ENCODE measurements around the gene LSM14A.

Gene LSM14A

GRCh38 chr19:34269968-34270621, 97.8 kb downstream of the LSM14A start:
- intact Hi-C loops (cut with DNase I): no loop called here
- peak in 17 of 42 donors; percentile 6 to 50 (median 21) for DNase-seq

DNA sequence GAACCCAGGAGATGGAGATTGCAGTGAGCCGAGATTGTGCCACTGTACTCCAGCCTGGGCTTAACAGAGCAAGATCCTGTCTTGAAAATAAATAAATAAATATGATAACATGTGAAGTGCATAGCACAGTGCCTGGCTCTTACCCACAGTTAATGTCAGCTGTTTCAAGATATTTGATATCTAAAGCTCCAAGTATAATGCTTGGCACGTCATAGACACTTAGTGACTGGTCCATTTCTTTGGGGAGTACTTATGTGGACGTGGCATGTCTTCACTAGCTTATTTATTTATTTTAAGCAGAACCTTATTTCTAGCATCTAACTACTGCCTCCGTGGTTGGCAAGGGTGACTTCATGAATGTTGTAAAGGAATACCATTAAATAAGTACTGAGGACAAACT, 100.8 kb downstream of the LSM14A start:
- DNase-seq: no peak
- intact Hi-C loops (cut with DNase I): no loop called here

GRCh38 chr19:34274284-34274826, 102.1 kb downstream of the LSM14A start:
- no peak for DNase-seq
- intact Hi-C loops (cut with DNase I): no loop called here

- intact Hi-C loops (cut with DNase I): no loop called here
- DNase-seq: no peak
Observed at GRCh38 chr19:34274827-34275625, 102.7 kb downstream of the LSM14A start.

GRCh38 chr19:34275705-34276104, 103.4 kb downstream of the LSM14A start:
- no peak for DNase-seq
- intact Hi-C loops (cut with DNase I): no loop called here

GRCh38 chr19:34276614-34277013, 104.3 kb downstream of the LSM14A start:
- DNase-seq: peak in 29 of 42 donors; percentile 11 to 76 (median 41)
- intact Hi-C loops (cut with DNase I): no loop called here

- intact Hi-C loops (cut with DNase I): no loop called here
- DNase-seq: no peak
Observed at GRCh38 chr19:34277244-34277643, 104.9 kb downstream of the LSM14A start.

DNA sequence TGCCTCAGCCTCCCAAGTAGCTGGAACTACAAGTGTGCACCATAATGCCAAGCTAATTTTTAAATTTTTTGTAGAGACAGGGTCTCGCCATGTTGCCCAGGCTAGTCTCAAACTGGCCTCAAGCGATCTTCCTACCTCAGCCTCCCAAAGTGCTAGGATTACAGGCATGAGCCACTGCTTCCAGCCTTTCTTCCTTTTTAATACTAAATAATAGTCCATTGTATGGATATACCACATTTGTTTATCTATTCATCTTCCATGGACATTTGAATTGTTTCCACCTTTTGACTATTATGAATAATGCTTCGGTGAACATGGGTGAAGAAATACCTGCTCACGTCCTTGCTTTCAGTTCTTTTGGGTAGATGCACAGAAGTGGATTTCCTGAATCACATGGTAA, 106.5 kb downstream of the LSM14A start:
- intact Hi-C loops (cut with DNase I): no loop called here
- DNase-seq: no peak

Data from head of caudate nucleus (tissue), 42 donors.